ENCODE measurements around the gene ARL4D. TPM values are rescaled to one million over a fixed set of nuclear protein-coding genes. Genes with fewer than 3 reads are reported as not detected.

Gene ARL4D
- total RNA-seq, 1 experiment from 2014 or later, result 4.5 TPM

- DNase-seq (ENCODE audit: low read depth, low spot score) (no peak), ATAC-seq (no peak)
- intact Hi-C loops (cut with micrococcal nuclease; ENCODE audit: unreplicated experiment), result no loop called here
- no peaks in the 10 kb centered on the region for H3K36me3 ChIP-seq (ENCODE audit: control insufficient read depth, insufficient read depth, low read length)
- no peaks in the 10 kb centered on the region for H3K4me1 ChIP-seq (ENCODE audit: control insufficient read depth, insufficient read depth, low read length)
- no peaks in the 10 kb centered on the region for H3K9me3 ChIP-seq (ENCODE audit: control insufficient read depth, insufficient read depth, low read depth, low read length)
- POLR2A ChIA-PET, result no interaction called here
- BruUV-seq (replicated peaks), result no TSS peak
- CTCF ChIA-PET, result no interaction called here
- H3K27ac ChIP-seq (ENCODE audit: low read length), result no peak overlapping the region
- TF ChIP-seq POLR2AphosphoS5 (IDR thresholded peaks at IDR 0.05; ENCODE audit: low read depth, low read length), result no peak
- TF ChIP-seq REST (IDR thresholded peaks at IDR 0.05; ENCODE audit: insufficient read depth in 1 of 2, low read depth in 2 of 2, low read length in 1 of 2), result no peak
- no peak for TF ChIP-seq TCF7L2 (IDR thresholded peaks at IDR 0.05; ENCODE audit: low read depth, low read length)
- TF ChIP-seq CTCF (IDR thresholded peaks at IDR 0.05), result no peak
- no peak for TF ChIP-seq SIN3A (IDR thresholded peaks at IDR 0.05; ENCODE audit: borderline replicate concordance, insufficient read depth, low read depth, low read length)
- H3K27me3 ChIP-seq (ENCODE audit: control insufficient read depth, insufficient read depth, low read length), result no peaks in the 10 kb centered on the region
- in situ Hi-C loops (cut with HindIII; ENCODE audit: low pct_unique_long_range_greater_than_20kb, low sequenced_read_pairs), result no loop called here
- no peak overlapping the region for H3K4me3 ChIP-seq (ENCODE audit: low read depth in 2 of 2, low read length in 2 of 2)
These were observed 45.6 kb downstream of the ARL4D start for GRCh38 chr17:43444223-43445008.

DNA sequence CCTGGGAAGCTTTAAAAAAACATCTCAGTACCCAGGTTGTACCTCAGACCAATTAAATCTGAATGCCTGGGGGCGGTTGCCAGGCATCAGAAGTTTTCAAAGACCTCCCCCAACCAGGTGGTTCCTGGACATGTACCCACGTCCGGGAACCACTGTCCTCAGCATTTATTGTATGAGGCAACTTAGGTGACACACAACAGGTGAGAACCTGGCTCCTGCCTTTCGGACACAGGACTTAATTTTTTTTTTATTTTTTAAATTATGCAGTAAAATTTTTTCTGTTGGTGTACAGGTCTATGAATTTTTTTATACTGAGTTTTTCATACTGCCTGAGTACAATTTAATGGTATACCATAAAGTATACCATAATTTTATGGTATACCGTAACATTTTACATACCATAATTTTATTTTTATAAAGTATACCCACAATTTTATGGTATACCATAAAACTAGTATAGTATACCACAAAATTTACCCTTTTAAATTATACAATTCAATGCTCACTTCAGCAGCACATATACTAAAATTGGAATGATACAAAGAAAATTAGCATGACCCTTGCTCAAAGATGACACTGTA is 46.3 kb downstream of the ARL4D start:
- no peaks in the 10 kb centered on the region for H3K4me1 ChIP-seq (ENCODE audit: control insufficient read depth, insufficient read depth, low read length)
- ATAC-seq, result no peak
- no peaks in the 10 kb centered on the region for H3K9me3 ChIP-seq (ENCODE audit: control insufficient read depth, insufficient read depth, low read depth, low read length)
- intact Hi-C loops (cut with micrococcal nuclease; ENCODE audit: unreplicated experiment), result no loop called here
- DNase-seq (ENCODE audit: low read depth, low spot score), result no peak
- CTCF ChIA-PET, result no interaction called here
- in situ Hi-C loops (cut with HindIII; ENCODE audit: low pct_unique_long_range_greater_than_20kb, low sequenced_read_pairs), result no loop called here
- TF ChIP-seq POLR2AphosphoS5 (IDR thresholded peaks at IDR 0.05; ENCODE audit: low read depth, low read length) (no peak), SIN3A (IDR thresholded peaks at IDR 0.05; ENCODE audit: borderline replicate concordance, insufficient read depth, low read depth, low read length) (no peak), CTCF (IDR thresholded peaks at IDR 0.05) (no peak), REST (IDR thresholded peaks at IDR 0.05; ENCODE audit: insufficient read depth in 1 of 2, low read depth in 2 of 2, low read length in 1 of 2) (no peak), TCF7L2 (IDR thresholded peaks at IDR 0.05; ENCODE audit: low read depth, low read length) (no peak)
- no peak overlapping the region for H3K27ac ChIP-seq (ENCODE audit: low read length)
- no peaks in the 10 kb centered on the region for H3K36me3 ChIP-seq (ENCODE audit: control insufficient read depth, insufficient read depth, low read length)
- no peaks in the 10 kb centered on the region for H3K27me3 ChIP-seq (ENCODE audit: control insufficient read depth, insufficient read depth, low read length)
- no peak overlapping the region for H3K4me3 ChIP-seq (ENCODE audit: low read depth in 2 of 2, low read length in 2 of 2)
- POLR2A ChIA-PET, result no interaction called here
- BruUV-seq (replicated peaks), result no TSS peak

Measured in Panc1 (cell line).